HL-60/S4 treated with retinoic acid at 250 ng/mL for 4 days and 3 days (cell line): ENCODE data around the gene CDKN1C.

Source experiments
- in situ Hi-C: fragments of 300-500 bp; cut with MboI; formaldehyde crosslinking; loops from 2 replicates; pipeline ENCODE4 v1.7.0; 2022; ENCODE audit warnings: low sequenced_read_pairs

The CDKN1C gene

DNA sequence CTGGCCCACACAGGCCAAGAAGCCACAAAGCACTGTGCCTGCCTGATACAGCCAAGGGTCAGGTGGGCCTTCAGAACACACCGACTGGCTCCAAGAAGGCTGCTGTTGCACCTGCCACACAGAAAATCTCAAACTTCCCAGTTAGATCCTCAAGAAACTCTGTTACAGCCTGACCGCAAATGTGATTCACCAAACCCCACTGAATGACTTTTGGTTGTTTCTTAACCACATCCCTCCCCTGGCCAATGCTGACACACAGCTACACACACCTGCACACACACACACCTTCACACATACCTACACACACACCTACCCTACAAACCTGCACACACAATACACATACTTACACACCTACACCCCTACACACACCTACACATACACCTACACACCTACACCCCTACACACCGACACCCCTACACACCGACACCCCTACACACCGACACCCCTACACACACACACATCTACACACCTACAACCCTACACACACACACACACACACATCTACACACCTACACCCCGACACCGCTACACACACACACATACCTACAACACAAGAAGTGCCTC lies 31.5 kb downstream of the CDKN1C start:
- in situ Hi-C loops: no loop called here

DNA sequence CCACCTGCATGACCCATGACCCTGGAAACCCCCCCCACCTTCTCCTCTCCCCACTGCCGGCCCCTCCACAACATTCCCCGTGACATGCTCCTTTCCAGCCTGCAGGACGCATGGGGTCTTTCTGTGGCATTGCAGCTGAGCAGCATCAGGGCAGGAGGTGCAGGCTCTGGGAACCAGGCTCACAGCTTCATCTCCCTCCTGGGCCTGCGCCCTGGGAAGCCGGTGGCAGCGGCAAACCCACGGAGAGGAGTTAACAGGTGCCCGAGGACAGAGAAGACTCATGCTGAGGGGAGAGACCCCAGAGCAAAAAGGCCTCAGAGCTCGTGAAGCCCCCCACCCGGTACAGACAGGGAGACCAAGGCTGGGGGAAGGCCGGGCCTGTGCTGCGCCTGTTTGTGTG lies 32.2 kb downstream of the CDKN1C start:
- in situ Hi-C loops: no loop called here

DNA sequence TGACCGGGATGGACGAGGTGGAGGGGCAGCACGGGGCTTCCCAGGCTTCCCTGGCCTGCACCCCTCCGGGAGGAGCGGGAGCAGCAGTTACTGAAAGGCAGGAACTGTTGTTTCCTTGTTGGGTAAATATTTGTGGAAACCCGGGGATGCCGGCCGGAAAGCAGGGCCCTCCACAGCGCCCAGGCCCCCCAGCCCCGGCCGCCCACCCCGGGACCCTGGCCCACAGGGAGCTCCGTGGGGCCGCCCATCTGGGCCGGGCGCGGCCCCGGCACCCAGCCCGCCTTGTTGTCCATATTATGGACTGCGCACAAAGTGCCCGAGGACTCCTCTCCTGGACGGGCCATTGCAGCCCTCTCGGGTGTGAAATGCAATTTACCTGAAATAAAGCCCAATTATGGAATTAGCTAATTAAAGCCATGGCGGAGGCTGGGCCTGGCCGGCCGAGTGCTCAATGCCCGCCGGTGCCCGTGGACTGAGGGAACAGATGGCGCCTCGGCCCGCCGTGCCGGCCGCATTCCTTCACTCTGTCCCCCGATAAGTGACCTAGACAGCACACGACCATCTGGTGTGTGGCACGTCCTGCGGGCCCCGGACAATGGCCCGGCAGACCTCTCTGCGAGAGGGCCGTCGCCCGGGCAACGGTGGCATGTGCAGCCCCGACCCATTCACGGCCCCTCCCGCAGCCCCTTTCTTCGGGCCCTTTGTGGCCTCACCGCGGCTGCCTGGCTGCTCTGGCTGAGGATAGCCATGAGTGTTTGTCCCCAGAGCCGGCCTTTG lies 35.4 kb downstream of the CDKN1C start:
- in situ Hi-C loops: no loop called here

DNA sequence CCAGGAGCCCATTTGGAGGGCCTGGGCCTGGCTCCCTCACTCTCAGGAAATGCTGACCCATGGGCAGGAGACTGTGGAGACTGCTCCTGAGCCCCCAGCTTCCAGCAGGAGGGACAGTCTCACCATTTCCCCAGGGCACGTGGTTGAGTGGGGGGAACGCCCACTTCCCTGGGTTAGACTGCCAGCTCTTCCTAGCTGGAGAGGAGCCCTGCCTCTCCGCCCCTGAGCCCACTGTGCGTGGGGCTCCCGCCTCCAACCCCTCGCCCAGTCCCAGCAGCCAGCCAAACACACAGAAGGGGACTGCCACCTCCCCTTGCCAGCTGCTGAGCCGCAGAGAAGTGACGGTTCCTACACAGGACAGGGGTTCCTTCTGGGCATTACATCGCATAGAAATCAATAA lies 37.1 kb downstream of the CDKN1C start:
- in situ Hi-C loops: no loop called here

DNA sequence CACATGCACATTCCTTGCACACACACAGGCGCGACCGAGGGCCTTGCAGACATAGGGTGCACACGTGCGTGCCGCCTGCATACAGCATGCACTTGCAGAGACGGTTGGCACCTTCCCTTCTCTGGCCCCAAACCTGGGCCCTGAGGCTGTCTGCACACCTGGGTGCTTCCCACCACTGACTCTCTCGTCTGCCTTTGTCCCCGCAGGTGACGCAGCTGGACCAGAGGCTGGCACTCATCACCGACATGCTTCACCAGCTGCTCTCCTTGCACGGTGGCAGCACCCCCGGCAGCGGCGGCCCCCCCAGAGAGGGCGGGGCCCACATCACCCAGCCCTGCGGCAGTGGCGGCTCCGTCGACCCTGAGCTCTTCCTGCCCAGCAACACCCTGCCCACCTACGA lies 38.0 kb downstream of the CDKN1C start:
- in situ Hi-C loops: no loop called here

DNA sequence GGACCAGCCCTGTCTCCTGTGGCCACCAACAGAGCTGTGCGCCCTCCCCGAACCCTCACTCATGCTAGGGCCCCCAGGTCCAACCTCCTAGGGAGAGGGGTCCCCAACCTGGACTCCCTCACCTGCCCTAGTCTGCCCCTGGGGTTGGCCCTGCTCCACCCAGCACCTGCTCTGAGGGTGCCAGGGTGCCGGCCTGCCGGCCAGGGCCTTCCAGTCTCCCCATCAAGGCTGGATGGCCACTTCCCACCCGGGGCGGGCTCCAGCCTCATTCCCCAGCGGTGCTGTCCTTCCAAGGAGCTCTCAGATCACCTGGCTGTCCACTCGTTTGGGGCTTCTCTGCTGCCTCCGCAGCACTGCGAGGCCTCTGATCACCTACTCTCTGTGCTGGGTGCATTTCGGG lies 39.1 kb downstream of the CDKN1C start:
- in situ Hi-C loops: no loop called here

DNA sequence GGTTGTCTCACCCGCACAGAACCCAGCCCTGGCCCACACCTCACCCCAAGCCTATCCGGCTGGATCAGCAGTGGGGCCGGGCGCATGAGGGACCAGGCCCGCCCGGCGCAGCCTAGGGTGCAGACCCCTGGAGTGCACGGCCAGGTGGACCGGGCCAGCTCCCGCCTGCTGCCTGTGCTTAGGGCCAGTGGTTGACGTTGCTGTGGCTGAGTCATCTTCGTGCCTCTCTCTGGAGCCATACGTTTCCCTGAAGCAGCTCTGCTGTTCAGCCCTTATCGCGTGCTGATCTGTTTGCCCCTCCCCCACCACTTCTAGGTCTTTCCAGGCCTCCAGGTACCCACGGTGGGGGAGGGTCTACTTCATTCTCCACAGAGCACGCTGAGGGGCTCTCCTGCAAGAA lies 39.5 kb downstream of the CDKN1C start:
- in situ Hi-C loops: no loop called here

DNA sequence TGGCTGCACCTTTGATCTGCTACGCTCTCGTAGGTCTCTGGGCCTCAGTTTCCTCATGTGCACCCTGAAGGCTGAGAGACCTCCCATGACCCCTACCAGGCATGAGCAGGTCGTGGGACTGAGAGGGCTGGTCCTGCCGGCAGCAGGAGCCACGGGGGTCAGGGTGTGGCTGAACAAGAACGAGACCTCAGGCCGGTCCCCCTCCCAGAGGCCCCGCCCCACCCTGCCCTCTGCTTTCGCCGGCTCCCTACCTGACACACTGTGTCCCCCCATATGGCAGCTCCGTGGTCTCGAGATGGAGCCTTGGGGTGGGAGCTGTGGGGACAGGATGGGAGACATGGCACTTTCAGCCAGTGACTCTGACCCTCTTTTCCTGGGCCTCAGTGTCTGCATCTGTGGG lies 40.6 kb downstream of the CDKN1C start:
- in situ Hi-C loops: no loop called here

DNA sequence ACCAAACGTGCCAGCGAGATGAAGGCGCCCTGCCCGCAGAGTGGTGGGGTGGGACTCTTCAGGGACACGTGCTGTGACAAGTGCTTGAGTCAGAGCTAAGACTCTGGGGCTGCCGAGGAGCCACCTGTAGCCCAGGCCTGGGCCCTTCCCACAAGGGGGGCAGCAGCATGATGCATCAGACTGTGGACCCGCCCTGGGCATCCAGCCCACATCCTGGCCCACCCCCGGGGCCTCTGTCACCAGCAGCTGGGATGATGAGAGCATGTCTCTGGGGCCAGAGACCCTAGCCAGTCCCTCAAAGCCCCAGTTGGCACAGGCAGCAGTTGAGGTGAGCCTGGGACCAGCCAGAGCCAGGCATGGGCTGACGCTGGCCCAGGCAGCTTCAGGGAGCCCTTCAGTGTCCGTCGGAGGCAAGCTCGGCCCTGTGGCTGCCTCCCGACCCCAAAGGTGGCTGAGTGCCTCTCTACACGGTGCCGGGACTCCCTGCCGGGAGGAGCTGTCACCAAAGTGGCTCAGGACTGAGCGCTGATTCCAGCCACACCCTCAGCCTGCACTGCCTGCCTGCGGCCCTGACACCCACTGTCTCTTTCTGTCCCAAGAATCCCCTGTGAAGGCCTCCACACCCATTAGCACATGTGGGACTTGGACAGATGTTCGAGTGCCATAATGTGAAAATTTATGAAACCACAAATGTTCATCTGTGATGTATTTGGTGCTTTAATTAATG lies 41.3 kb downstream of the CDKN1C start:
- in situ Hi-C loops: no loop called here

DNA sequence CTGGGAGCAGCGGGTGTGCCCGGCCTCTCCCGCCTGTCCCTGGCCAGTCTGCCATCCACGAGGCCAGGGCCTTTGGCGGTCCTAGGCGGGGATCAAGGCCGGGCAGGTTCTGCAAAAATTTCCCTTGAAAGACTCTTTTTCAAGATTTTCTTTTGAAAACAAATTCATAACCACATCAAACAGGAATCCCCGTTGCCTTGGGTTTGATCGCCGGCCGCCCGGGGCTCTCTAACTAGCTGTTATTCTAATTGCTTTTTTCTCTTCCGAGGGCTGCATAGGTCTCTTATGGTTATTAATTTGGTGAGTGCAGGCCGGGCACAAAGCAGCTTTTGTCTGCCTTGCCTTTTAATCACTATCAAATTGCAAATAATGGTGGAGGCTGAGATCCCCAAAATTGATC lies 42.0 kb downstream of the CDKN1C start:
- in situ Hi-C loops: no loop called here

DNA sequence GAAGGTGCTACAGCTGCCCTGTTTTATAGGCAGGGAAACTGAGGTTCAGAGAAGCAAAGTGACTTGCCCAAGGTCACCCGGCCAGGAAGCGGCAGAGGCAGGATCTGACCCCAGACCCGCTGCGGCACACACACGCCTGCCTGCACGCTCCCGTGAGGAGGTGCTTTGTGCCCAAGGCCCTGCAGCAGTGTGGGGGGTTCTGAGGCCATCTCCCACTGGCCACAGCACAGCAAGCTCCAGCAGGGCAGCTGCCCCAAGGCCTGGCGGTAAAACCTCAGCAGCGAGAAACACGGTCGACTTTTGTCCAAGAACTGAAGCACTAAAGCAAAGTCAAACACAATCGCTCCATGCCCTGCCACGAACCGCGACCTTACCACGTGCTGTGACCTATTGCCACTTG lies 42.7 kb downstream of the CDKN1C start:
- in situ Hi-C loops: no loop called here

DNA sequence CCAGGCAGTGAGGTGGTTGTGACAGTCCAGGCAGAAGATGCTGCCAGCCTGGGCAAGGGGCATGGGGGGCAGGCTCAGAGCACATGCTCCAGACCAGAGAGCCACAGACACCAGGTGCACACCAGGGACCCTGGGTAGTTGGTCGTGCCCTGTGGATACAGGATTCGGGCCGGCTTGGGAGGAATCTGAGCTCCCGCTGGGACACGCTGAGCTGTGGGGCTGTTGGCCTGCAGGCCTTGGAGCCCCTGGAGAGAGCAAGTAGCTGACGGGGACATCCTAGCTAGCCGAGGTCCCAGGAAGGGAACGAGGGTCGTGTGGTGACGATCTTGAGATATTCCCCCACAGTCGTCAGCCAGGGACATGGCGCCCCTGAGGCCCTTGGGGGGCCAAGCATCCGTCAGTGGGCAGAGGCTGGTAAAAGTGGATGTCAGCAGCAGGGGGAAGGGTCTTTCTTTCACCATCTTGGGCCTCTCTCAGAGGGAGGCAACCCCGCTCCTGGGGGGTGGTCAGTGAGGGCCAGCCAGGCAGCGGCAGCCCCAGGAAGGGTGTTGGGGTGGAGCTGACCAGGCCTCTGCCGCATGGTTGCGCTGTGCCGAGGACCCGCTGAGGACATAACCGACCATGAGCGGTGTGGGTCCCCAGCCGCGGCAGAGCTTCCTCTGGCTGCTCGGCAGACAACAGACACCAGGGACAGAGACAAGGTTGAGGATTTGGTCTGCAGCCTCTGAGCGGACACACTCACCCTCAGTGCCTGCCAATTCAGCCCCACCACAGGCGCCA lies 44.0 kb downstream of the CDKN1C start:
- in situ Hi-C loops: no loop called here

DNA sequence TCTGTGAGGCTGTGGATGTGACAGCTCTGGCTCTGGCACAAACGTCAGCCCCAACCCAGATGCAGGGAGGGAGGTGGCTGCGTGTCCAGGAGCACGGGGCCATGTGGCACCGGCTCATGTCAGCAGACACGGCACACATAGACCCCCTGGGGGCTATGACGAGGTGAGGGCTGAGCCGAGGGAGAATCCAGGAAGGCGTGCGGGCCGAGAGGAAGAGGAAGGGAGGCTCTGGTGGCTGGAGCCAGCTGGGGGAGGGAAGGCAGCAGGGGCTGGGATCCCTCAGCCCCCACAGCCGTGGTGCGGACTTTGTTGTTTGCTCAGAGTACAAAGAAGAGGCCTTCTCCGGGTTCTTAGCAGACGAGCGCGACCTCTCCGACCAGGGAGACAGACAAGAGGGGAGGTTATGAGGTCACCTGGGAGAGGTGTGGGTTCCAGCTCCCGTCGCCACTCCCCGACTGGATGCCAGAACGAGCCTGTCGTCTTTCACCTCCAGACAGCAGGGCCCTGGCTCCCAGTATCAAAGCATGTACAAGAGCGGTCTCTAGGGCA lies 46.1 kb downstream of the CDKN1C start:
- in situ Hi-C loops: no loop called here

DNA sequence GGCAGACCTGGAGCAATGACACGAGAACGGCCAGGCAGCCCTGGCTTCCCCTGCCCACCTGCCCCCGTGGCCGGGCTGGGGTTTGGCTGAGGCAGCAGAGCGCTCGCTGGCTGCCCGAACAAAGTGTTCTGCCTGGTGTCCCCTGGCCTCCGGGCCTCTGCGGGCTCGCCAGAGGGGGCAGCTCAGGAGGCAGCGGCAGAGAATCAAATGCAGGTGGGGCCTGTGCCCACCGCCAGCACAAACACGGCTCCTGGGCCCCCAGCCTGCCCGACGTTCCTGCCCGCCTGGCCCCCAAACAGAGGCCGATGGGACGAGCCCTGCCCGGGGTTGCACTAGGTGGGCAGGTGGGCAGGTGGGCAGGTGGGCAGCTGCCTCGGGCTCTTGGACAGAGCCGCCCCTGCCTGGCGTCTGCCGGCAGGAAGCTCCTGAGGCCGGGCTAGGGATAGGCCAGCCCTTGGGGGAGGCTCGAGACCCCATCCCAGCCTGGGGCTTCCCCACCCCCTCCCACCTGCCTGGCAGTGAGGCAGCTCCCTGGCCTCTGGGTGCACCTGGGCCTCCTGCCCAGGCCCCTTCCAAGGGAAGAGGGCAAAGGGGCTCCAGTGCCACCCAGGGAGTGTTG lies 46.8 kb downstream of the CDKN1C start:
- in situ Hi-C loops: no loop called here

DNA sequence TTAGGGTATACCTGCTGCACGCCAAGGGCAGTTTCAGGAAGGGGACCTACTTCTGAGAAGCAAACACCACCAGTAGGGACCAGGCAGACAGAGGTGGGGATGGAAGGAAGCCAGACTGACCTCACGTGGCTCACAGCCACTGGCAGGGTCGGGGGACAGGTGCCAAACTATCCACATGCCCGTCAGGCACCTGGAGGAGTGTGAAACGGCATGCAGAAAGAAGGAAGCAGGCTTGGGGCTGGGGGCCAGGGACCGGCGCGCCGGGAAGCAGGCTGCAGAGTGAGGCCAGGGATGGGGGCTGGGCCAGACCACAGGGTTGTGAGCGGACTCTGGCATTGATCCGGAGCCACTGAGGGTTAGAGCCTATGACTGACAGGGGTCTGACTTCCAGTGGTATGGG lies 47.5 kb downstream of the CDKN1C start:
- in situ Hi-C loops: no loop called here

DNA sequence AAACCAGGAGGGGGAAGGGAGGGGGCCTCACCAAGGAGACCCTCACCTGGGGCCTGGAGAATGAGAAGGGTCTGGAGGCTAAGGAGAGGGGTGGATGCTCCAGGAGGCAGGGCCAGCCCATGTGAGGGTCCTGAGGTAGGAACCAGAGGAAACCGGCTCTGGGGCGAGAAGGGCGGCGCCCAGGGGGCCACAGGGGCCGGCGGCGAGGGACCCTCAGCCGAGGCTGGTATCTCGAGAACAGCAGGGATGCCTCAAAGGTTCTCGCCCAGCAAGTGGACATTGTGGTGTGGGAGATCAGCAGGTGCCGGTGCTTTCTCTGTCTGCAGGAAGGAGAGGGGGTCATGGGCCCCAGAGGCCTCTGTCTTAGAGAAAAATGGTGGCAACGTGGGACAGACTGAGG lies 47.9 kb downstream of the CDKN1C start:
- in situ Hi-C loops: no loop called here

DNA sequence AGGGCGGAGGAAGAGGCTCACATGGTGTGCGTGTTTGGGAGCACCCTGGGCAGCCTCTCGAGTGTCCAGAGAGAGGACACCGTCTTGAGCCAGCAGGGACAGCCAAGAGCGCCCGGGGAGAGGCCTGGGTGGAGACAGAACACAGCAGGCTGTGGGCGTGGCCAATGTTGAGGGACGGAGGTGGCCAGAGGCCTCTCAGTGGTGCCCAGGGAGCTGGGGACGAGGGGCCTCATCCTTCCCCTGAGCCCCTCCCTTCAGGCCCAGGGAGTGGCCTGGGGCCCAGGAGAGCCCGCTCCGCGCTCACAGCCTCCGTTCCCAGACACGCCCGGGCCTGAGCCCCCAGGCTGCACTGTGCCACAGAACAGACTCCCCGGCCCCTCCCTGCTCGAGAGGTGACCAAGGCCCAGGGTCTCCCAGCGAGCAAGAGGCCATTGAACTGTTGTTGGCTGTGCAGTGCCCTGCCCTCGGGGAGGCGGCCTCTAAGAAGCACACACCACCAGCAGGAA lies 48.4 kb downstream of the CDKN1C start:
- in situ Hi-C loops: no loop called here

DNA sequence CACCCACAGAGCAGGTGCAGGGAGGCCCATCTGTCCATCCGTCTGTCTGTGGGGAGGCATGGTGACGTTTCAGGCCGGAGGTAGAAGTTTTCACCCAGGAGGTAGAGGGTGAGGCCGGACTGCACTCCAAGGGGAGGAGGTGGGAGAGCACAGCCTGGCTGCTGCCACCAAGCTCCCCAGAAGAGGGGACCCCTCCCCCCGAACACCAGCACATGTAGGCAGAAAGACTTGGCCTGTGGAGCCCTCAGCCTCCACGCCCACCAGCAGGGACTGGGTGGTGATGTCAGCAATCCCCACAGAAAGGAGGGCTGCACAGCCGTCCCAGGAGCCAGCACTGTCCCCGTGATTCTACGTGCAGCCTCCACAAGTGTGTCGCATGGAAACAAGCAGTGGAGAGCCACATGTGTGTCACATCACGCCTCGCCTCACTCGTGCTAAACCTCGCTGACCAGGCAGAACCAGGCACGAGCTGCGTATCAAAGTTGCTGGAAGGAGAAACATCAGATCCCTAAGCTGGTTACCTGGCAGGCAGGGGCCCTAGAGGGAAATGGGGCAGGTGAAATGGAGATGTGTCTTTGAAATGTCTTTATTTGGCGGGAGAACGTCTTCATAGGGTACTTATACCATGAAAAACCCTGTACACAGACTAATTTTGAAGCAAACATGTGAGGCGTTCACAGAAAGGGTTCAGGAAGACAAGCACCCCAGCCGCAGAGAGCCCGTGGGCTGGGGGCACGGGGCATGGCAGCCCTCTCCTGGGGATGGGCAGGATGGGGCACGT lies 49.1 kb downstream of the CDKN1C start:
- in situ Hi-C loops: no loop called here

DNA sequence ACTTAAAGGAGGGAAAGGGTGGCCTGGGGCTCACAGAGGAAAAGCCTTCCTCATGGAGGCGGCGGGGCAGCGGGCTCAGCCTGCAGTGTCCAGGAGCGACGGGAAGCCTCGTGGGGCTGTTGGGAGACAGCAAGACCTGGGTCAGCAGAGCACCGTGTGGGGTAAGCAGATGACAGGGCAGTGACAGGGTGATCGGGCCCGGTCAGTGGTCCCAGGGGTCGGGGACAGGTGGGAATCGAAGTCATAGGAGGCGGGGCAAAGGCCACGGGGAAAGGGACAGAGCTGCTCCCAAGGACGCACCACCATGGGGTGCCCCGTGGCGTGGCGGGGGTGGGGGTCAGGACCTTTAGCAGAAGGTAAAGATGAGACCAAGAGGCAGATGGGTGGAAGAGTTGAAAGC lies 49.8 kb downstream of the CDKN1C start:
- in situ Hi-C loops: no loop called here

DNA sequence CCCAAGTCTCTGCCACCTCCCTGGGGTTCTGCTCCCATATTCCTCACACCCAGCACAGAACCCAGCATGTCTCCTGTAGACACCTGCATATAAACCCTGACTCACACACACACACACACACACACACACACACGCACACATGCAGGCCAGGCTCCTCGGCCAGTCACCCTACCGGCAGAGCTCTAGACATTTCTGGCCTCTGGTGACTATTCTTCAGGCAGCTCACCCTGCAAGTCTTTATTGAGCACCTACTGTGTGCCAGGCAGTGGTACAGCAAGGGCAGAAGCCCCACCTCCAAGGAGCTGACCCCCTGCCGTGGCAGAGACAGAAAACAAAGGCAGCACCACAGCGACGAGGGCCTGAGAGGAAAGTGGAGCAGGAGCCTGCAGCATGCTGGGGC lies 50.3 kb downstream of the CDKN1C start:
- in situ Hi-C loops: no loop called here
